ENCODE results near the gene MOV10L1. TPM values are rescaled to one million over a fixed set of nuclear protein-coding genes. Genes with fewer than 3 reads are reported as not detected.

The MOV10L1 gene
- total RNA-seq, 1 donor from 2014 or later: 1.1 TPM

DNA sequence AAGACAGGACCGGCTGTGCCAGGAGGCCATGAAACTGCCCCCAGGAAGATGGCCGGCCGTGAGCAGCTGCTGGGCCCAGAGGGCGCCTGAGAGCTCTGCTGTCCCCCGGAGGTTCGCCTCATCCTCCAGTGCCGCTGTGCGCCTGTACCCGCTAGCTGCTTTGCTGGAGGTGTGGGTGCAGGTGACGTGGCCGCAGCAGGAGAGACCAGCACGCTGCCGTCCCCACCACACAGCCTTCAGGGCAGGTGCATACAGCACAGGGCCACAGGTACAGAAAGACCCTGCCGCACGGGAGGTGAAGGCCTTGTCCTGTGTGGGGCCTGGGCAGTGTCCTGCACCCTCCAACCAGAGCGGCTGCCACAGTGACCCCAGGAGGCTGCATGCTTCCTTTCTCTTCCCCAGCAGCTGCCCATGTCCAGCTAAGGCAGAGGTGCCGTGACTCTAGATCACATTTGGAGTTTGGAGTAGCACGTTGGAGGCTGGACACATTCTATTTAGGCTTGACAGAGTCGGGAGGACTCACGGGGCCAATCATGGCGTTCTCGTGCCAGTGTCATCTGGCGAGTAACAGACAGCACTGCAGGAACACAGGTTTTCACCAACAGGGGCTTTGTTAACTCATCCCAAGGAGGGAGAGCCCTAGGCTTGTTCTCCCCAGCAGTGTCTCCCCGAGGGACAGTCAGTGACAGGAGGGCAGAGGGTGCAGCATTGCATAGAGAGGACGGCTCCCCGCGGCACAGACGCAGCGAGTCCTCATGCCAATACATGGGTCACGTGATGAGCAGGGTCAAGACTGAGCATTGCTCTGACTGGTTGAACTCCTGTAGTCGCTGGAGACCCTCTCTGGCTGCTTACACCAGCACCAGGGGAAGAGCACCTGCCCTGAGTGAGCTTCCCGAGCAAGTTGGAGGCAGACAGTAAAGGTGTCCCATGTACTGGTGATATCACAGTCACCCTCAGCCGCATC is 62.0 kb downstream of the MOV10L1 start:
- Mint-ChIP-seq H3K27me3 (ENCODE audit: low read depth) (no peaks in the 10 kb centered on the region), H3K4me1 (ENCODE audit: low read depth) (peaks cover 5% of the 10 kb centered on the region), H3K36me3 (ENCODE audit: low read depth) (no peaks in the 10 kb centered on the region), H3K9me3 (ENCODE audit: low read depth) (no peaks in the 10 kb centered on the region), H3K27ac (ENCODE audit: unreplicated experiment) (no peak overlapping the region), H3K4me3 (ENCODE audit: unreplicated experiment) (no peak overlapping the region)
- DNase-seq (ENCODE audit: low spot score): no peak
- TF ChIP-seq, protein P1, sequence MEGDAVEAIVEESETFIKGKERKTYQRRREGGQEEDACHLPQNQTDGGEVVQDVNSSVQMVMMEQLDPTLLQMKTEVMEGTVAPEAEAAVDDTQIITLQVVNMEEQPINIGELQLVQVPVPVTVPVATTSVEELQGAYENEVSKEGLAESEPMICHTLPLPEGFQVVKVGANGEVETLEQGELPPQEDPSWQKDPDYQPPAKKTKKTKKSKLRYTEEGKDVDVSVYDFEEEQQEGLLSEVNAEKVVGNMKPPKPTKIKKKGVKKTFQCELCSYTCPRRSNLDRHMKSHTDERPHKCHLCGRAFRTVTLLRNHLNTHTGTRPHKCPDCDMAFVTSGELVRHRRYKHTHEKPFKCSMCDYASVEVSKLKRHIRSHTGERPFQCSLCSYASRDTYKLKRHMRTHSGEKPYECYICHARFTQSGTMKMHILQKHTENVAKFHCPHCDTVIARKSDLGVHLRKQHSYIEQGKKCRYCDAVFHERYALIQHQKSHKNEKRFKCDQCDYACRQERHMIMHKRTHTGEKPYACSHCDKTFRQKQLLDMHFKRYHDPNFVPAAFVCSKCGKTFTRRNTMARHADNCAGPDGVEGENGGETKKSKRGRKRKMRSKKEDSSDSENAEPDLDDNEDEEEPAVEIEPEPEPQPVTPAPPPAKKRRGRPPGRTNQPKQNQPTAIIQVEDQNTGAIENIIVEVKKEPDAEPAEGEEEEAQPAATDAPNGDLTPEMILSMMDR (IDR thresholded peaks at IDR 0.05): no peak

DNA sequence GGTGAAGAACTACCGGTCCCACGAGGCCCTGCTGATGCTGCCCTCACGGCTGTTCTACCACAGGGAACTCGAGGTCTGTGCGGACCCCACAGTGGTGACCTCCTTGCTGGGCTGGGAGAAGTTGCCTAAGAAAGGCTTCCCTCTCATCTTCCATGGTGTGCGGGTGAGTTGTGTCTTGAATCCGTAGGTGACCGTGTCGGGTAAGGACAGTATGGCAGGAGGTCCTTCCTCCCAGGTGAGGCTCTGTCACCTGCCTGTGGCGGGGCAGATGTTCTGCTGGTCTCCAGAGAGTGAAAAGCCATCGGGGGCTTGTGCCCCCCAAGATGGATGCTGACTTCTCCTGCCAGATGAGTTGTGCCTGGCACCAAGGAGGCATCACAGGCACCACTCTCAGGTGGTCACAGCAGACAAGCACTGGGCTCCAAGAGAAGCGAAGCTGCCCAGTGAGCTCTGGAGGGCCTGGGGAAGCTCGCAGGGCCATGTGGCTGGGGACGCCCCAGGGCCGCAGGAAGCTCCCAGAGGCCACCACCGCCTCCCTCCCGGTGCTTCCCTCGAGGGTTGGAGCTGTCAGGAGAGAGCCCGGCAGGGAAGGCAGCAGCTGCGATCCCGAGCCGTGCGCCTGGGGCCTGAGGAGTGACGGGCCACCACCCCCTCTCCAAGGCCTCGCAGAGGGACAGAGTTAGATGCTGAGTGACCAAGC is 63.4 kb downstream of the MOV10L1 start:
- H3K27ac Mint-ChIP-seq (ENCODE audit: unreplicated experiment): no peak overlapping the region
- H3K4me3 Mint-ChIP-seq (ENCODE audit: unreplicated experiment): no peak overlapping the region
- H3K36me3 Mint-ChIP-seq (ENCODE audit: low read depth): no peaks in the 10 kb centered on the region
- DNase-seq (ENCODE audit: low spot score): no peak
- peaks cover 3% of the 10 kb centered on the region for H3K4me1 Mint-ChIP-seq (ENCODE audit: low read depth)
- TF ChIP-seq, protein P1 (IDR thresholded peaks at IDR 0.05): no peak
- H3K9me3 Mint-ChIP-seq (ENCODE audit: low read depth): no peaks in the 10 kb centered on the region
- H3K27me3 Mint-ChIP-seq (ENCODE audit: low read depth): no peaks in the 10 kb centered on the region

DNA sequence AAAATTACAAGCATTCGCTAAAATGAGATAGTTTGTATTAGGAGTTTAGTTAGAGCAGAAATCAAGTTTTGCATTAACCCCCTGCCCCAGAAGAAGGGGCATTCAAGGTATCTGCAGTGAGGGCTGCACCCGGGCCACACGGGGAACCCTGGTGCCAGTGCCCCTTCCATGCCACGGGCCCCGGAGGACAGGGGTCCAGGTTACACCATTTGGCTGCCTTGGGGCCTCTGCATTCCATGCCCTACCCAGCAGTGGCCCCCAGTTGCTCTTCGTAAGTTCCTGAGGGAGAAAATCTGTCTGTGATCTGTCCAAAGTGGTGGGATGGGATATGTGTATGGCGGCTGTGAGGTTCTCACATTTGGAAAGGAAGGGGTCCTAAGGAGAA is 63.9 kb downstream of the MOV10L1 start:
- Mint-ChIP-seq H3K4me3 (ENCODE audit: unreplicated experiment) (no peak overlapping the region), H3K27me3 (ENCODE audit: low read depth) (peaks cover 3% of the 10 kb centered on the region), H3K4me1 (ENCODE audit: low read depth) (peaks cover 3% of the 10 kb centered on the region), H3K9me3 (ENCODE audit: low read depth) (no peaks in the 10 kb centered on the region), H3K36me3 (ENCODE audit: low read depth) (no peaks in the 10 kb centered on the region), H3K27ac (ENCODE audit: unreplicated experiment) (no peak overlapping the region)
- DNase-seq (ENCODE audit: low spot score): no peak
- TF ChIP-seq, protein P1 (IDR thresholded peaks at IDR 0.05): no peak

DNA sequence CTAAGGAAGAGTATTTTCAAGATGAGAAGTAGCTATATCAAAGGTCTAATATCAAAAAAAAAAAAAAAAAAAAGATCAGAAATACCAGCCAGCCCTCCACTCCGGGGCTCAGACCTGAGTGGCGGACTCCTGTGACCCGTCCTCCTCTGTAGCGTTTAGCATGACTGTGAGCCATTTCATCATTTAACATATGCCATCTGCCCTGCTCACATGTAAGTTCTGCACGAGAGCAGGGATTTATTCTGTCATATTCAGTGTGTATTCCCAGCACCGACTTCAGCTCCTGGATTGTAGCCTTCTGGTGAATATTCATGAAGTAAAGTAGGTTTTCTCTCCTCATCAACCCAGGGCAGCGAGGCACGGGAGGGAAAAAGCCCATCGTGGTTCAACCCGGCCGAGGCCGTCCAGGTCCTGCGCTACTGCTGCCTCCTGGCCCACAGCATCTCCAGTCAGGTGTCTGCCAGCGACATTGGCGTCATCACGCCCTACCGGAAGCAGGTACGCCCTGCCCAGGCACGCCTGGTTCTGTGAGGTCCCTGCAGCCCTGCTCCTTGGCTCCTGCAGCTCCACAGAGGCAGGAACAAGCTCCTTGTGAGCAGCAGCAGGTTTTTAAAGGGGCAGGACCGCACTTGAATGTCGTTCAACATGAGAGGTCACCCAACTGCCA is 68.0 kb downstream of the MOV10L1 start:
- Mint-ChIP-seq H3K27me3 (ENCODE audit: low read depth) (peaks cover 7% of the 10 kb centered on the region), H3K9me3 (ENCODE audit: low read depth) (no peaks in the 10 kb centered on the region), H3K4me1 (ENCODE audit: low read depth) (no peaks in the 10 kb centered on the region), H3K4me3 (ENCODE audit: unreplicated experiment) (no peak overlapping the region), H3K27ac (ENCODE audit: unreplicated experiment) (no peak overlapping the region), H3K36me3 (ENCODE audit: low read depth) (no peaks in the 10 kb centered on the region)
- TF ChIP-seq, protein P1 (IDR thresholded peaks at IDR 0.05): no peak
- DNase-seq (ENCODE audit: low spot score): no peak

DNA sequence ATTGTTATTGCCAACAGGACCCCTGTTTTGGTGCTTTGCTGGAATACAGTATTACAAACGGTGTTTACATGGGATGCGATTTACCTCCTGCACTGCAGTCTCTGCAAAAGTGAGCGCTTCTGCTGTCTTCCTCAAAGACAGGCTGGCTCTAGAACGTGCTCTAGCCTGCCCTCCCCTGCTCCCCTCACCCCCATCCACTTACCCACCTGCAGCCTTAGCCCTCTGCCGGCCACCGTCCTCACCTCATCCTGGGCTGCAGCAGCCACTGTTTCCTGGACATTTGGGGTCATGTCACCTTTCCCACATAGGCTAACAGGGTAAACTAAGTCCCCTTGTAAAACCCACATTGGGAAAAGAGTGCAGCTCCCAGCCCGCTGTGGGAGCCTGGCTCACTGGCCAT is 71.1 kb downstream of the MOV10L1 start:
- no peak for DNase-seq (ENCODE audit: low spot score)
- TF ChIP-seq, protein P1 (IDR thresholded peaks at IDR 0.05): no peak
- Mint-ChIP-seq H3K27me3 (ENCODE audit: low read depth) (peaks cover 7% of the 10 kb centered on the region), H3K9me3 (ENCODE audit: low read depth) (no peaks in the 10 kb centered on the region), H3K36me3 (ENCODE audit: low read depth) (no peaks in the 10 kb centered on the region), H3K27ac (ENCODE audit: unreplicated experiment) (no peak overlapping the region), H3K4me3 (ENCODE audit: unreplicated experiment) (no peak overlapping the region), H3K4me1 (ENCODE audit: low read depth) (no peaks in the 10 kb centered on the region)
